ENCODE measurements around the gene KIRREL3.

KIRREL3 gene

GRCh38 chr11:126542334-126543015 is 458.1 kb downstream of the KIRREL3 start:
- H3K9ac ChIP-seq (ENCODE audit: low read length): no peak overlapping the region
- no peaks in the 10 kb centered on the region for H3K27me3 ChIP-seq (ENCODE audit: low read length)
- H3F3A ChIP-seq (ENCODE audit: insufficient read depth): no peaks in the 10 kb centered on the region
- TF ChIP-seq EZH2phosphoT487 (conservative IDR thresholded peaks at IDR 0.05; ENCODE audit: low read length): no peak
- TF ChIP-seq, protein P1, sequence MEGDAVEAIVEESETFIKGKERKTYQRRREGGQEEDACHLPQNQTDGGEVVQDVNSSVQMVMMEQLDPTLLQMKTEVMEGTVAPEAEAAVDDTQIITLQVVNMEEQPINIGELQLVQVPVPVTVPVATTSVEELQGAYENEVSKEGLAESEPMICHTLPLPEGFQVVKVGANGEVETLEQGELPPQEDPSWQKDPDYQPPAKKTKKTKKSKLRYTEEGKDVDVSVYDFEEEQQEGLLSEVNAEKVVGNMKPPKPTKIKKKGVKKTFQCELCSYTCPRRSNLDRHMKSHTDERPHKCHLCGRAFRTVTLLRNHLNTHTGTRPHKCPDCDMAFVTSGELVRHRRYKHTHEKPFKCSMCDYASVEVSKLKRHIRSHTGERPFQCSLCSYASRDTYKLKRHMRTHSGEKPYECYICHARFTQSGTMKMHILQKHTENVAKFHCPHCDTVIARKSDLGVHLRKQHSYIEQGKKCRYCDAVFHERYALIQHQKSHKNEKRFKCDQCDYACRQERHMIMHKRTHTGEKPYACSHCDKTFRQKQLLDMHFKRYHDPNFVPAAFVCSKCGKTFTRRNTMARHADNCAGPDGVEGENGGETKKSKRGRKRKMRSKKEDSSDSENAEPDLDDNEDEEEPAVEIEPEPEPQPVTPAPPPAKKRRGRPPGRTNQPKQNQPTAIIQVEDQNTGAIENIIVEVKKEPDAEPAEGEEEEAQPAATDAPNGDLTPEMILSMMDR (IDR thresholded peaks at IDR 0.05; ENCODE audit: insufficient read depth, low read length, poor library complexity, severe bottlenecking): no peak
- no peaks in the 10 kb centered on the region for H3K36me3 ChIP-seq (ENCODE audit: low read length)
- no peaks in the 10 kb centered on the region for H3K79me2 ChIP-seq (ENCODE audit: insufficient read depth, low read length)
- H4K20me1 ChIP-seq (ENCODE audit: low read depth, low read length): no peaks in the 10 kb centered on the region
- H3K4me3 ChIP-seq (ENCODE audit: insufficient read depth, low read length, poor library complexity, severe bottlenecking): no peak overlapping the region
- H3K27ac ChIP-seq (ENCODE audit: low read depth, low read length): no peak overlapping the region
- no peaks in the 10 kb centered on the region for H3K9me2 ChIP-seq (replicated peaks; ENCODE audit: insufficient read depth, low read length)
- H3K9me3 ChIP-seq (ENCODE audit: insufficient read depth, low read length): no peaks in the 10 kb centered on the region
- H2AFZ ChIP-seq (ENCODE audit: low read depth, low read length, severe bottlenecking): no peak overlapping the region
- H3K4me2 ChIP-seq (ENCODE audit: low read depth, low read length, poor library complexity, severe bottlenecking): no peak overlapping the region

DNA sequence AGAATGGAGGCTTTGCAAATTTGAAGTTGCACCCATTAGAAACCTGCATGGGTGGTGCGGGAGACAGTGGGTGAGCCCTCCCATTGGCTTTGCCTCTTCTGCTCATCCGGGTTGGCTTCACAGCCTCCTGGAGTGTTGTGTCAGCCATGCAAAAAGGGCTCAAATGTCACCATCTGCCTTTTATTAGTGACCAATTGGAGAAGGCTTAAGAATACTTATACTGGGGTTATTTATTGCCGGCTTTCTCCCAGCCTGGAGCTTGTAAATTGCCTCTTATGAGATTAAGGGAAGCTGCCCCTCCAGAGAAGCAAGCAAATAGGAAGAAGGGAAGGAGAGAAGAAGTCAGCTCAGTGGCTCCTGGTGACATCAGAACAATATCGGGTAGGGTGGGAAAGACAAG is 462.5 kb downstream of the KIRREL3 start:
- no peaks in the 10 kb centered on the region for H3K9me2 ChIP-seq (replicated peaks; ENCODE audit: insufficient read depth, low read length)

GRCh38 chr11:126537492-126537891 is 463.1 kb downstream of the KIRREL3 start:
- Histone ChIP-seq H3K9me3 (ENCODE audit: insufficient read depth, low read length) (no peaks in the 10 kb centered on the region), H2AFZ (ENCODE audit: low read depth, low read length, severe bottlenecking) (no peak overlapping the region), H3F3A (ENCODE audit: insufficient read depth) (no peaks in the 10 kb centered on the region), H3K9ac (ENCODE audit: low read length) (no peak overlapping the region), H3K4me2 (ENCODE audit: low read depth, low read length, poor library complexity, severe bottlenecking) (no peak overlapping the region), H3K9me2 (replicated peaks; ENCODE audit: insufficient read depth, low read length) (no peaks in the 10 kb centered on the region), H3K27me3 (ENCODE audit: low read length) (no peaks in the 10 kb centered on the region), H3K36me3 (ENCODE audit: low read length) (no peaks in the 10 kb centered on the region), H3K79me2 (ENCODE audit: insufficient read depth, low read length) (no peaks in the 10 kb centered on the region), H3K4me3 (ENCODE audit: insufficient read depth, low read length, poor library complexity, severe bottlenecking) (no peak overlapping the region), H4K20me1 (ENCODE audit: low read depth, low read length) (no peaks in the 10 kb centered on the region), H3K27ac (ENCODE audit: low read depth, low read length) (no peak overlapping the region)
- TF ChIP-seq, protein P1 (IDR thresholded peaks at IDR 0.05; ENCODE audit: insufficient read depth, low read length, poor library complexity, severe bottlenecking): no peak
- no peak for TF ChIP-seq EZH2phosphoT487 (conservative IDR thresholded peaks at IDR 0.05; ENCODE audit: low read length)

More for the DNA sequence above, 462.5 kb downstream of the KIRREL3 start:
- Histone ChIP-seq H3K4me3 (ENCODE audit: insufficient read depth, low read length, poor library complexity, severe bottlenecking) (no peak overlapping the region), H3K4me2 (ENCODE audit: low read depth, low read length, poor library complexity, severe bottlenecking) (no peak overlapping the region), H3K27ac (ENCODE audit: low read depth, low read length) (no peak overlapping the region), H3K9me3 (ENCODE audit: insufficient read depth, low read length) (no peaks in the 10 kb centered on the region), H3K36me3 (ENCODE audit: low read length) (no peaks in the 10 kb centered on the region), H3K27me3 (ENCODE audit: low read length) (no peaks in the 10 kb centered on the region), H3F3A (ENCODE audit: insufficient read depth) (no peaks in the 10 kb centered on the region), H2AFZ (ENCODE audit: low read depth, low read length, severe bottlenecking) (no peak overlapping the region), H3K79me2 (ENCODE audit: insufficient read depth, low read length) (no peaks in the 10 kb centered on the region), H4K20me1 (ENCODE audit: low read depth, low read length) (no peaks in the 10 kb centered on the region), H3K9ac (ENCODE audit: low read length) (no peak overlapping the region)
- TF ChIP-seq EZH2phosphoT487 (conservative IDR thresholded peaks at IDR 0.05; ENCODE audit: low read length): no peak
- TF ChIP-seq, protein P1 (IDR thresholded peaks at IDR 0.05; ENCODE audit: insufficient read depth, low read length, poor library complexity, severe bottlenecking): no peak

Measured in SU-DHL-6 (cell line).